NCI-H128 (cell line): ENCODE measurements around the gene CACNA1H.
"Not testable (repeated sequence)": the region's sequence is repeated elsewhere in the genome, so short reads cannot be mapped to it uniquely, and the experiment has no call there.

Experiments
- DNase-seq: peaks from one replicate; lab custom pipeline; 2025; ENCODE audit not compliant: unreplicated experiment; lab: John Stamatoyannopoulos, UW

Gene CACNA1H

DNA sequence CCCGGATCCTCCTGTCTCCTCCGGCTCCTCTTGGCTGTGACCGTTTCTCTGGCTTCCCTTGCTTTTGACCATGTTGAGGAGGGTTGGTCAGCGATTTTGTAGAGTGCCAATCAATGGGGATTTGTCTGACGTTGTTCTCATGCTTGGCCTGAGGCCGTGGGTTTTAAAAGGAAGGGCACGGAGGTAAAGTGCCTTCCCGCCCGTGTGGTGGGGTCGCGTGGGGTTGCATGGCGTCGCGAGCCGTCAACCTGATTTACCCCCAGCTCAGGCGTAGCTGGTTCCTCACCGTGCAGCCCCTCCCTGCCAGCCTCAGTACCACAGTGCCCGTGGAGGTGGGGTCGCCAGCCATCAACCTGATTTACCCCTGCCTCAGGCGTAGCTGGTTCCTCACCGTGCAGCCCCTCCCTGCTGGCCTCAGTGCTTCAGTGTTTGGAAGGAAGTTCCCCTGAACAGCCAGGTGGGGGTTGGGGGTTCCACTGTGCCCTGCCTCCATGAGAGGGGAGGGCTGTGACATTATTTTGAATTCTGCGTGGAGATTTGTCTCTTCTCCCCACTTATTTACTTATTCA lies 92.6 kb downstream of the CACNA1H start:
- DNase-seq = no peak

- DNase-seq = not testable (repeated sequence)
These were observed 95.1 kb downstream of the CACNA1H start for GRCh38 chr16:1247903-1248537.

DNA sequence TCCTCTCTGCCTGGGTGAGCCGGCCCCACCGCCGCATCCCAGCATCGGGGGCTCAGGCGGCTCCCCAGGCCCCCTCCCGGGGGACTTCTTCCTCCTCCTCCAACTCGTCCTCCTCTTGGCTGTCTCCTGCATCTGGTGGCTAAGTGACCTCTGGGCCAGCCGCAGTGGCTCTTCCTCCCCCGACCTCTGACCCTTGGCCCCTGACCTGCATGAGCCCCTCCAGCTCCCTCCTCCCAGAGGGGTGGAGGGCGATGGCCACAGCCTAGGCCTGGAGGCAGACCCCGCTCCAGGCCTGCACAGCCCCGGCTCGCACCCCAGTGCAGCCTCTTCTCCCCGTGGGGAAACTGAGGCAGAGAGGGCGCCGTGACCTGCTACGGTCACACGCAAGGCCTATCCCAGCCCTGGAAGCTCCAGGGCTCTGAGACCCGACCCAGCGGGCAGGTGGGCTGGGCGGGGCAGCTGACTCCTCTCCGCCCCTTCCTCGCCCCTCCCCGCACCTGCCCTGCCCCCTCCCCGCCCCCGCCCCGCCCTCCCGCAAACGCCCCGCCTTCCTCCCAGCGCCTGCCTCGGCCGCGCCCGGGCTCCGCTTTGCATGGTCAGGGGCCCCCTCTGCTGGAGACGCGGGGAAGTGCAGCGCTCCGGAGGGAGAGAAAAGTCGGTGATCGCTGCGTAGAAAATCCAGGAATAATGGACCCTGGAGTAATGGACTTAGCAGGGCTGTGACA lies 96.3 kb downstream of the CACNA1H start:
- not testable (repeated sequence) for DNase-seq

- DNase-seq = not testable (repeated sequence)
These were observed 100.9 kb downstream of the CACNA1H start for GRCh38 chr16:1253701-1254364.

DNA sequence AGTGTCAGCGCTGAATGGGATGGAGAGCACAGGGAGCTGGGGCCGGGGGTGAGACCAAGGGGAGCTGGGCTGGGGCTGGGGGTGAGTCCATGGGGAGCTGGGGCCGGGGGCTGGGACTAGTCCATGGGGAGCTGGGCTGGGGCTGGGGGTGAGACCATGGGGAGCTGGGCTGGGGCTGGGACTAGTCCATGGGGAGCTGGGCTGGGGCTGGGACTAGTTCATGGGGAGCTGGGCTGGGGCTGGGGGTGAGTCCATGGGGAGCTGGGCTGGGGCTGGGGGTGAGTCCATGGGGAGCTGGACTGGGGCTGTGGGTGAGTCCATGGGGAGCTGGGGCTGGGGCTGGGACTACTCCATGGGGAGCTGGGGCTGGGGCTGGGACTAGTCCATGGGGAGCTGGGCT lies 101.9 kb downstream of the CACNA1H start:
- not testable (repeated sequence) for DNase-seq

GRCh38 chr16:1255276-1256122 lies 102.6 kb downstream of the CACNA1H start, which contains the start of gene TPSD1:
TSS of gene TPSD1 (plus strand) at chr16:1256069. CDS start at chr16:1256281, 212 bp downstream.
- not testable (repeated sequence) for DNase-seq

DNA sequence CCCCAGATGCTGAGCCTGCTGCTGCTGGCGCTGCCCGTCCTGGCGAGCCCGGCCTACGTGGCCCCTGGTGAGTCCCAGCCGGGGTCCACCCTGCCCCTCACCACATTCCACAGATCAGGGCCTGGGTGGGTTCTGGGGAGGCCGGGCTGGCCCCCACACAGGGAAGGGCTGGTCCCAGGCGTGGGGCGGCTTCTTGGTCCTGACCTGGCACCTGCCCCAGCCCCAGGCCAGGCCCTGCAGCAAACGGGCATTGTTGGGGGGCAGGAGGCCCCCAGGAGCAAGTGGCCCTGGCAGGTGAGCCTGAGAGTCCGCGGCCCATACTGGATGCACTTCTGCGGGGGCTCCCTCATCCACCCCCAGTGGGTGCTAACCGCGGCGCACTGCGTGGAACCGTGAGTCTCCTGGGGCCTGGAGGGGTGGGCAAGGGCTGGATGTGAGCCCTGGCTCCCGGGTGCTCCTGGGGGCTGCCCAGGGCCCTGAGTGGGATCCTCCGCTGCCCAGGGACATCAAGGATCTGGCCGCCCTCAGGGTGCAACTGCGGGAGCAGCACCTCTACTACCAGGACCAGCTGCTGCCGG lies 103.5 kb downstream of the CACNA1H start:
- not testable (repeated sequence) for DNase-seq

GRCh38 chr16:1256874-1257322 lies 104.0 kb downstream of the CACNA1H start:
- DNase-seq = no peak

- no peak for DNase-seq
These were observed 104.8 kb downstream of the CACNA1H start for GRCh38 chr16:1257561-1258224.

- DNase-seq = no peak
These were observed 105.3 kb downstream of the CACNA1H start for GRCh38 chr16:1258225-1258600.

- no peak for DNase-seq
These were observed 106.2 kb downstream of the CACNA1H start for GRCh38 chr16:1258906-1259759.

DNA sequence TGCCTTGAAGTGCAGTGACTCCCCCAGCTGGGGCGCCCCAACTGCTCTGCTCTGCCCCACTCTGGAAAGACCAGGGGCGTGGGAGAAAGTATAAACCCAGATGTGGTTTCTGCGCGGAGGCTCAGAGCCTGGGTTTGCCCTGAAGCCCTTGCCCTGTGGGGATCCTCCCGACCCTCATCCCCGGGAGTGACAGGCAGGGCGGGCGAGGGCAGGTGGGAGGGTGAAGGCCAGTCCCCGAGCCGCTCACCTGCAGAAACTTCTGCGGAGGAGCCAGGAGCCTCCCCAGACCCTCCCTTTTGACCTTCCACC lies 106.8 kb downstream of the CACNA1H start:
- DNase-seq = no peak

- no peak for DNase-seq
These were observed 107.3 kb downstream of the CACNA1H start for GRCh38 chr16:1260101-1260680.

- no peak for DNase-seq
These were observed 108.4 kb downstream of the CACNA1H start for GRCh38 chr16:1261131-1261892.

DNA sequence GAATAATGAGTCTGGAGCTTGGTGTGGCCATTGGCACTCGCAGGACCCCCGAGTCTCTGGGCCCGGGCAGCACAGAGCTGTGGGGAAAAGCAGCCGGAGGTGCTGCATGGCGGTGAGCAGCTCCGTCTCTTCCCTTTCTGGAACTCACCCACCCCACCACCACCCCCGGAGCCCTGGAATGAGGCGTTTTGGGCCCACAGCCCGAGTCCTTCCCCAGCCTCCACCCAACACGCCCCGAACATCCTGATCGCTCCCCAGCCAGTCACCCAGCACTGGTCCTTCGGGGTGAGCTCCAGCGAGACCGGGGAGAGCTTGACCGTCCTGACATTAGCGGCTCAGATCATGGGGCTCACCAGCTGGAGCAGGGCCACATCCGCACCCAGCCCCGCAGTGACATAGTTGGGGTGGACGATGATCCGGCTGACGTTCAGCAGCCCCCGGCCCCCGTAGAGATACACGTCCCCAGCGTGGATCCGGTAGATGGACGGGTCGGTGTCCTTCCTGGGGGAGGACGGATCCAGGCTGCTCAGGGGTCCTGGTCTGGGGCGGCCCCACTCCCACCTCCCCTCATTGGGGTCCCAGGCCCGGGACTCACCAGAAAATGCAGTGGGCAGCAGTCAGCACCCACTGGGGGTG lies 109.4 kb downstream of the CACNA1H start:
- DNase-seq = no peak

GRCh38 chr16:1262846-1263221 lies 109.9 kb downstream of the CACNA1H start:
- DNase-seq = no peak

- DNase-seq = no peak
These were observed 110.9 kb downstream of the CACNA1H start for GRCh38 chr16:1263591-1264344.
